Measurements from ENCODE around the gene WDR27. TPM values are rescaled to one million over a fixed set of nuclear protein-coding genes. Genes with fewer than 3 reads are reported as not detected.
A peak's percentile ranks its signal among the peaks of the same experiment; 100 is the strongest.

The WDR27 gene
- total and polyA plus RNA-seq, 2 experiments from 2014 or later: 54.4 to 83.0 TPM

DNA sequence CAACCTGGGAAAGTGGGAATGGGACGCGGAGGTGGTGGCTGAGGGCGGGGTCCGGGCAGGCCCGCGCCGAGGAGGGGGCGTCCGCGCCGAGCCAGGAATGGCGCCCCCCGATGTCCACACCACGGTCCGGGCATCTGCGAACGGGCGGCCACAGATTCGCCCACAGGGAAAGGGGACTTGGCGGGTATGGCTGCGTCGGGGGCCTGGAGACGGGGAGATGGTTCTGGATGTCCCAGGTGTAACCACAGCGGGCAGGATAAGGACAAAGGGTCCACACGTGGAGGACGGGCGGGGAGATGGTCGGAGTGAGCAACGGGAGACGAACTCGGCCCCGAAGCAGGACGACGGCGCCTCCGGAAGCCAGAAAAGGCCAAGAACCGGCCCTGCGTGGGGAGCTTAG, 124.6 kb downstream of the WDR27 start:
- Histone ChIP-seq H3K27ac (no peak overlapping the region), H3K4me1 (ENCODE audit: low read depth) (no peaks in the 10 kb centered on the region), H3K4me3 (no peak overlapping the region), H3K27me3 (no peaks in the 10 kb centered on the region), H3K9me3 (ENCODE audit: low read depth) (no peaks in the 10 kb centered on the region), H3K36me3 (no peaks in the 10 kb centered on the region)
- TF ChIP-seq, protein P1, sequence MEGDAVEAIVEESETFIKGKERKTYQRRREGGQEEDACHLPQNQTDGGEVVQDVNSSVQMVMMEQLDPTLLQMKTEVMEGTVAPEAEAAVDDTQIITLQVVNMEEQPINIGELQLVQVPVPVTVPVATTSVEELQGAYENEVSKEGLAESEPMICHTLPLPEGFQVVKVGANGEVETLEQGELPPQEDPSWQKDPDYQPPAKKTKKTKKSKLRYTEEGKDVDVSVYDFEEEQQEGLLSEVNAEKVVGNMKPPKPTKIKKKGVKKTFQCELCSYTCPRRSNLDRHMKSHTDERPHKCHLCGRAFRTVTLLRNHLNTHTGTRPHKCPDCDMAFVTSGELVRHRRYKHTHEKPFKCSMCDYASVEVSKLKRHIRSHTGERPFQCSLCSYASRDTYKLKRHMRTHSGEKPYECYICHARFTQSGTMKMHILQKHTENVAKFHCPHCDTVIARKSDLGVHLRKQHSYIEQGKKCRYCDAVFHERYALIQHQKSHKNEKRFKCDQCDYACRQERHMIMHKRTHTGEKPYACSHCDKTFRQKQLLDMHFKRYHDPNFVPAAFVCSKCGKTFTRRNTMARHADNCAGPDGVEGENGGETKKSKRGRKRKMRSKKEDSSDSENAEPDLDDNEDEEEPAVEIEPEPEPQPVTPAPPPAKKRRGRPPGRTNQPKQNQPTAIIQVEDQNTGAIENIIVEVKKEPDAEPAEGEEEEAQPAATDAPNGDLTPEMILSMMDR (IDR thresholded peaks at IDR 0.05; ENCODE audit: low read depth, low read length): no peak
- DNase-seq (ENCODE audit: low read depth in 1 of 2, low spot score in 1 of 2): no peak

- Histone ChIP-seq H3K4me1 (ENCODE audit: low read depth) (no peaks in the 10 kb centered on the region), H3K27ac (peak overlapping the region; percentile 34), H3K27me3 (no peaks in the 10 kb centered on the region), H3K36me3 (no peaks in the 10 kb centered on the region), H3K9me3 (ENCODE audit: low read depth) (no peaks in the 10 kb centered on the region), H3K4me3 (no peak overlapping the region)
- DNase-seq (ENCODE audit: low read depth in 1 of 2, low spot score in 1 of 2): no peak
- TF ChIP-seq, protein P1 (IDR thresholded peaks at IDR 0.05; ENCODE audit: low read depth, low read length): no peak
Measured at GRCh38 chr6:169575821-169576220, 126.0 kb downstream of the WDR27 start.

GRCh38 chr6:169575365-169575764, 126.5 kb downstream of the WDR27 start:
- DNase-seq (ENCODE audit: low read depth in 1 of 2, low spot score in 1 of 2): no peak
- Histone ChIP-seq H3K9me3 (ENCODE audit: low read depth) (no peaks in the 10 kb centered on the region), H3K27ac (no peak overlapping the region), H3K36me3 (no peaks in the 10 kb centered on the region), H3K4me3 (no peak overlapping the region), H3K27me3 (no peaks in the 10 kb centered on the region), H3K4me1 (ENCODE audit: low read depth) (no peaks in the 10 kb centered on the region)
- TF ChIP-seq, protein P1 (IDR thresholded peaks at IDR 0.05; ENCODE audit: low read depth, low read length): no peak

DNA sequence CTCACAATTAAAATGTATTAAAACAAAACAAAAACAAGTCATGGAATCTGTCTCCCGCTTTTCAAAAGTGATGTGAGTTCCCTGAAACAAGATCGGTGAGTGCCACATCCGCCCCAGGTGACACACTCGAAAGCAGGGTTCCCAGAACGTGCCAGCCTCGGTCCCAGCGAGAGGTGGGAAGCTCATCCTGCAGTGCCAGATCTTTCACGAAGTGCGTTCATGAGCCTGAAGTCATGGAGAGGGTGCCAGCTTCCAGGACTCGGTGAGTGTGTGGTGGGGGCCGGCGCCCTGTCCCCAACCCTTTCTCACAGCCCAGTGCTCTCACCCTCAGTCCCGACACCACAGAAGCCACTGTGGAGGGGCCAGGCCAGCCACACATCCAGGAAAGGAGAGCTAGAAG, 127.4 kb downstream of the WDR27 start:
- H3K4me3 ChIP-seq: no peak overlapping the region
- H3K36me3 ChIP-seq: no peaks in the 10 kb centered on the region
- H3K9me3 ChIP-seq (ENCODE audit: low read depth): no peaks in the 10 kb centered on the region
- no peaks in the 10 kb centered on the region for H3K27me3 ChIP-seq
- H3K27ac ChIP-seq: no peak overlapping the region
- DNase-seq (ENCODE audit: low read depth in 1 of 2, low spot score in 1 of 2): no peak
- no peaks in the 10 kb centered on the region for H3K4me1 ChIP-seq (ENCODE audit: low read depth)
- TF ChIP-seq, protein P1 (IDR thresholded peaks at IDR 0.05; ENCODE audit: low read depth, low read length): no peak

- Histone ChIP-seq H3K4me1 (ENCODE audit: low read depth) (no peaks in the 10 kb centered on the region), H3K27ac (no peak overlapping the region), H3K36me3 (no peaks in the 10 kb centered on the region), H3K27me3 (no peaks in the 10 kb centered on the region), H3K9me3 (ENCODE audit: low read depth) (no peaks in the 10 kb centered on the region), H3K4me3 (no peak overlapping the region)
- TF ChIP-seq, protein P1 (IDR thresholded peaks at IDR 0.05; ENCODE audit: low read depth, low read length): no peak
- no peak for DNase-seq (ENCODE audit: low read depth in 1 of 2, low spot score in 1 of 2)
Measured at GRCh38 chr6:169573883-169574282, 127.9 kb downstream of the WDR27 start.
